H1 (cell line): Measurements from ENCODE around the gene CHST11. TPM values are rescaled to one million over a fixed set of nuclear protein-coding genes. Genes with fewer than 3 reads are reported as not detected.

ENCODE experiments used
- CTCF ChIA-PET: fragments of 300-600 bp; sonication (Branson Sonifier 250); formaldehyde crosslinking; loops from one replicate; lab custom pipeline; 2021; ENCODE audit not compliant: partially characterized antibody; lab: Charles Lee
- POLR2A ChIA-PET: fragments of 300-600 bp; sonication (Branson Sonifier 250); formaldehyde crosslinking; loops from one replicate; lab custom pipeline; 2021; ENCODE audit warnings: inconsistent platforms; ENCODE audit not compliant: partially characterized antibody; lab: Charles Lee
- DNase-seq, 2 experiments: peaks; one replicate each; pipeline versions ENCODE4 v3.0.0 to v3.0.0-alpha.2; 2010 to 2022; ENCODE audit warnings: low spot score in 2 of 2, low read depth in 1 of 2, mixed read lengths in 1 of 2
- FAIRE-seq: peaks from 2 replicates; lab custom pipeline; 2011; peaks lifted over from hg19 to GRCh38; lab: Jason Lieb, UNC
- H2AFZ ChIP-seq: 2 replicates; pipeline ENCODE4 v1.8.1; 2012; ENCODE audit warnings: low read length, inconsistent platforms
- H2AK5ac ChIP-seq: 2 replicates; pipeline ENCODE4 v1.6.1; 2013; ENCODE audit warnings: low read depth, low read length
- H2BK120ac ChIP-seq: replicated peaks from 2 replicates; pipeline ENCODE3; 2013; ENCODE audit warnings: low read depth, low read length, inconsistent platforms
- H2BK12ac ChIP-seq: 2 replicates; pipeline ENCODE4 v1.6.1; 2013; ENCODE audit warnings: low read depth, low read length
- H2BK15ac ChIP-seq: 2 replicates; pipeline ENCODE4 v1.6.1; 2013; ENCODE audit warnings: low read length
- H2BK20ac ChIP-seq: 2 replicates; pipeline ENCODE4 v1.6.1; 2013; ENCODE audit warnings: low read length
- H2BK5ac ChIP-seq: 2 replicates; pipeline ENCODE4 v1.6.1; 2013; ENCODE audit warnings: low read depth, low read length
- H3K14ac ChIP-seq: 2 replicates; pipeline ENCODE4 v1.6.1; 2013; ENCODE audit warnings: inconsistent platforms; ENCODE audit not compliant: insufficient read length
- H3K18ac ChIP-seq: 2 replicates; pipeline ENCODE4 v1.6.1; 2013; ENCODE audit warnings: low read length; ENCODE audit errors: extremely low read depth
- H3K23ac ChIP-seq: 2 replicates; pipeline ENCODE4 v1.6.1; 2013; ENCODE audit warnings: inconsistent platforms; ENCODE audit not compliant: insufficient read length
- H3K23me2 ChIP-seq: 2 replicates; pipeline ENCODE4 v1.6.1; 2013; ENCODE audit warnings: low read depth, low read length
- H3K27ac ChIP-seq: 2 replicates; pipeline ENCODE4 v1.6.1; 2011; ENCODE audit warnings: low read depth, low read length, inconsistent platforms
- H3K27me3 ChIP-seq, 4 experiments: replicated peaks in 1 of 4; 1 replicate in 1 of 4; 2 replicates in 3 of 4; pipeline versions ENCODE4 v1.6.1 to v1.8.1; 2011 to 2013; ENCODE audit warnings: low read length in 3 of 4, mild to moderate bottlenecking in 3 of 4, inconsistent platforms in 2 of 4, mixed read lengths in 2 of 4, moderate library complexity in 1 of 4; ENCODE audit not compliant: control insufficient read depth in 3 of 4, insufficient read depth in 3 of 4; ENCODE audit errors: extremely low read depth in 1 of 4
- H3K36me3 ChIP-seq, 4 experiments: 2 replicates each; pipeline versions ENCODE4 v1.6.1 to v1.8.1; 2011 to 2013; ENCODE audit warnings: mild to moderate bottlenecking in 4 of 4, low read length in 3 of 4, moderate library complexity in 2 of 4, control low read depth in 1 of 4, inconsistent platforms in 1 of 4; ENCODE audit not compliant: insufficient read depth in 4 of 4, control insufficient read depth in 2 of 4
- H3K4ac ChIP-seq: replicated peaks from 2 replicates; pipeline ENCODE3; 2013; ENCODE audit warnings: low read length, low read depth, mixed read lengths, inconsistent platforms; ENCODE audit not compliant: insufficient read length
- H3K4me1 ChIP-seq, 4 experiments: replicated peaks in 1 of 4; 1 replicate in 1 of 4; 2 replicates in 3 of 4; pipeline versions ENCODE4 v1.6.1 to v1.8.1; 2011 to 2013; ENCODE audit warnings: low read length in 3 of 4, inconsistent platforms in 2 of 4, mixed read lengths in 1 of 4; ENCODE audit not compliant: insufficient read depth in 4 of 4, control insufficient read depth in 3 of 4
- H3K4me2 ChIP-seq, 2 experiments: 2 replicates each; pipeline versions ENCODE4 v1.6.1 to v1.8.1; 2011 to 2013; ENCODE audit warnings: low read depth in 2 of 2, low read length in 2 of 2, control low read depth in 1 of 2, inconsistent platforms in 1 of 2, mild to moderate bottlenecking in 1 of 2; ENCODE audit not compliant: insufficient read depth in 1 of 2
- H3K4me3 ChIP-seq, 4 experiments: fragments of 200-600, 300-600 bp in 1 of 4; sonication (generic), shearing (Covaris generic), sonication (Bioruptor Twin) in 1 of 4; 2 replicates each; pipeline versions ENCODE4 v1.5.1 to v1.8.1; 2011 to 2016; ENCODE audit warnings: low read length in 4 of 4, low read depth in 3 of 4, control low read depth in 2 of 4, inconsistent platforms in 2 of 4, mild to moderate bottlenecking in 2 of 4, mixed read lengths in 1 of 4, moderate library complexity in 1 of 4; ENCODE audit not compliant: insufficient read depth in 2 of 4; ENCODE audit errors: extremely low read depth in 1 of 4
- H3K56ac ChIP-seq: replicated peaks from 2 replicates; pipeline ENCODE3; 2013; ENCODE audit warnings: low read depth, mild to moderate bottlenecking, mixed read lengths, low read length, inconsistent platforms; ENCODE audit not compliant: insufficient read length
- H3K79me1 ChIP-seq: 2 replicates; pipeline ENCODE4 v1.6.1; 2013; ENCODE audit warnings: low read depth, low read length, control low read depth
- H3K79me2 ChIP-seq, 2 experiments: 2 replicates each; pipeline versions ENCODE4 v1.6.1 to v1.8.1; 2012 to 2013; ENCODE audit warnings: low read length in 2 of 2, mild to moderate bottlenecking in 2 of 2, inconsistent platforms in 1 of 2; ENCODE audit not compliant: insufficient read depth in 2 of 2, control insufficient read depth in 1 of 2
- H3K9ac ChIP-seq, 4 experiments: replicated peaks in 1 of 4; 1 replicate in 1 of 4; 2 replicates in 3 of 4; pipeline versions ENCODE4 v1.6.1 to v1.8.1; 2011 to 2013; ENCODE audit warnings: low read depth in 3 of 4, low read length in 3 of 4, control low read depth in 2 of 4, mild to moderate bottlenecking in 2 of 4, moderate library complexity in 2 of 4, inconsistent platforms in 1 of 4; ENCODE audit errors: extremely low read depth in 1 of 4
- H3K9me3 ChIP-seq, 2 experiments: 2 replicates each; pipeline versions ENCODE4 v1.6.1 to v1.8.1; 2012 to 2013; ENCODE audit warnings: mild to moderate bottlenecking in 2 of 2, moderate library complexity in 2 of 2, control low read depth in 1 of 2, inconsistent platforms in 1 of 2, low read depth in 1 of 2, low read length in 1 of 2, mixed read lengths in 1 of 2; ENCODE audit not compliant: insufficient read depth in 2 of 2
- H4K20me1 ChIP-seq, 2 experiments: replicated peaks in 1 of 2; 2 replicates each; pipeline versions ENCODE3 to v1.8.1; 2011 to 2013; ENCODE audit warnings: inconsistent platforms in 2 of 2, low read length in 2 of 2, mild to moderate bottlenecking in 1 of 2; ENCODE audit not compliant: insufficient read depth in 2 of 2, control insufficient read depth in 1 of 2
- H4K5ac ChIP-seq: 2 replicates; pipeline ENCODE4 v1.6.1; 2013; ENCODE audit warnings: low read length, low read depth, mixed read lengths, inconsistent platforms; ENCODE audit not compliant: insufficient read length
- H4K8ac ChIP-seq: 2 replicates; pipeline ENCODE4 v1.8.0; 2013; ENCODE audit warnings: mild to moderate bottlenecking, moderate library complexity, low read length, inconsistent platforms; ENCODE audit not compliant: insufficient read depth; ENCODE audit errors: extremely low read depth
- H4K91ac ChIP-seq: replicated peaks from 2 replicates; pipeline ENCODE3; 2013; ENCODE audit warnings: low read length, mixed read lengths, inconsistent platforms; ENCODE audit not compliant: insufficient read length
- BRCA1 ChIP-seq: IDR thresholded peaks from 2 replicates; pipeline ENCODE4 v1.6.1; 2012; ENCODE audit warnings: low read depth, low read length, improper control_type of control experiment
- TEAD4 ChIP-seq: IDR thresholded peaks from 2 replicates; pipeline ENCODE4 v1.6.1; 2012; ENCODE audit warnings: low read depth, low read length, inconsistent platforms, mixed read lengths
- WGBS, 2 experiments: shearing (Covaris generic) in 1 of 2; methylation state at CpG; one replicate each; pipeline versions ENCODE4 v1.1.6 to v1.1.7; 2013 to 2015; ENCODE audit warnings: low lambda C conversion rate in 2 of 2, mixed read lengths in 2 of 2, inconsistent platforms in 1 of 2, low coverage in 1 of 2, missing lambda C conversion rate in 1 of 2; ENCODE audit not compliant: insufficient replicate concordance in 2 of 2, insufficient coverage in 1 of 2, insufficient read length in 1 of 2; ENCODE audit errors: extremely low coverage in 1 of 2, missing lambda C conversion rate in 1 of 2; 5-methylcytosine and 5-hydroxymethylcytosine counted together
- polyA plus RNA-seq, 7 experiments: library from polyadenylated mRNA; depleted of rRNA in 3 of 7; stranded (reverse) in 5 of 7; unstranded in 2 of 7; fragments of >200 nt in 5 of 7; fragments of 200-250 nt in 2 of 7; gene quantifications; 1 replicate in 5 of 7; 2 replicates in 1 of 7; 4 replicates in 1 of 7; pipeline versions ENCODE4 v1.2.1 to v1.2.3, GENCODE V29; 2011 to 2013; ENCODE audit warnings: missing spikeins in 2 of 7, mixed read lengths in 2 of 7
- total RNA-seq: library from RNA; stranded (reverse); fragmentation: NEBNext Ultra II Directional; extraction: Animal tissue kit (Norgen Biotek cat#: 25700); gene quantifications from 2 replicates; pipeline ENCODE4 v1.2.1, GENCODE V29; 2021

The CHST11 gene
- total and polyA plus RNA-seq, 2 of the 8 experiments (the other 6 are each of a cell fraction or from before 2014, with no cell fraction given), result 14.4 to 20.8 TPM

- H3K23ac ChIP-seq, result no peak overlapping the region
- no peaks in the 10 kb centered on the region for H3K9me3 ChIP-seq
- DNase-seq, result no peak
- no peak overlapping the region for H4K5ac ChIP-seq
- H4K91ac ChIP-seq, result peak overlapping the region; percentile 48
- CTCF ChIA-PET, result interaction anchor here (1.1 to 1.8 kb wide), 3 partner anchors 8 to 519 kb away, joined by 3 to 5 read pairs (median 3); no protein-coding TSS in a partner anchor
- no peak for FAIRE-seq
- no peak overlapping the region; the same call in 1 of the 2 replicates for H4K8ac ChIP-seq
- H3K4ac ChIP-seq, result no peak overlapping the region
- TF ChIP-seq TEAD4 (peak; percentile 41; the same call in 1 of the 2 replicates), BRCA1 (no peak)
- no peaks in the 10 kb centered on the region for H3K23me2 ChIP-seq
- POLR2A ChIA-PET, result interaction anchor here (0.8 kb wide), 1 partner anchor 16 kb away, joined by 4 read pairs; no protein-coding TSS in a partner anchor
- no peaks in the 10 kb centered on the region for H3K36me3 ChIP-seq
- H2BK12ac ChIP-seq, result no peak overlapping the region; the same call in 1 of the 2 replicates
- no peak overlapping the region for H3K27ac ChIP-seq
- WGBS, 2 experiments, result 78% methylated on average over 3 of the region's 3 CpGs; no CpG with 5 or more reads in 1 of the 2 experiments
- no peak overlapping the region for H3K4me3 ChIP-seq
- H3K4me1 ChIP-seq, result peaks cover 0 to 11% (median 4%) of the 10 kb centered on the region in 4 experiments; a peak in 4 of 7 replicates
- H2BK5ac ChIP-seq, result no peak overlapping the region; the same call in 1 of the 2 replicates
- H2AK5ac ChIP-seq, result no peak overlapping the region; the same call in 1 of the 2 replicates
- H3K79me1 ChIP-seq, result peaks cover 2% of the 10 kb centered on the region
- no peak overlapping the region for H3K18ac ChIP-seq
- H3K56ac ChIP-seq, result no peak overlapping the region
- no peak overlapping the region for H3K9ac ChIP-seq
- H2BK120ac ChIP-seq, result no peak overlapping the region
- H3K14ac ChIP-seq, result no peak overlapping the region
- peaks cover 0 to 3% of the 10 kb centered on the region in 2 experiments; a peak in 1 of 4 replicates for H3K79me2 ChIP-seq
- H2AFZ ChIP-seq, result no peak overlapping the region
- H4K20me1 ChIP-seq, result peaks cover 0 to 4% of the 10 kb centered on the region in 2 experiments
- no peak overlapping the region for H2BK15ac ChIP-seq
- peak overlapping the region in 1 of 2 experiments; percentile 30; a peak in 1 of 4 replicates for H3K4me2 ChIP-seq
- H3K27me3 ChIP-seq, result no peaks in the 10 kb centered on the region
- H2BK20ac ChIP-seq, result no peak overlapping the region
Measured at GRCh38 chr12:104535369-104535768, 78.6 kb downstream of the CHST11 start.
